GM10248 (cell line): ENCODE measurements around the gene SCAF8.

Experiments
- CTCF ChIA-PET: fragments of 300-600 bp; sonication (Branson Sonifier 250); formaldehyde crosslinking; extraction: SDS; loops from one replicate; lab custom pipeline; 2021; ENCODE audit warnings: antibody characterized with exemption; lab: Yijun Ruan, JAX
- POLR2A ChIA-PET: fragments of 350-650 bp; sonication (Branson Sonifier 250); formaldehyde crosslinking; extraction: SDS; loops from one replicate; lab custom pipeline; 2020; ENCODE audit warnings: antibody characterized with exemption; lab: Yijun Ruan, JAX
- DNase-seq: peaks from one replicate; pipeline ENCODE4 v3.0.0; 2012; ENCODE audit errors: extremely low spot score
- CTCF ChIP-seq: IDR thresholded peaks from 2 replicates; pipeline ENCODE4 v1.5.1; 2012; ENCODE audit warnings: mild to moderate bottlenecking, low read depth; ENCODE audit errors: extremely low read depth, missing control alignments, control extremely low read depth

Gene SCAF8

GRCh38 chr6:154792325-154792724 lies 59.1 kb downstream of the SCAF8 start:
- no peak for TF ChIP-seq CTCF
- ChIA-PET CTCF (no interaction called here), POLR2A (no interaction called here)
- no peak for DNase-seq

GRCh38 chr6:154792761-154793160 lies 59.5 kb downstream of the SCAF8 start:
- ChIA-PET POLR2A (no interaction called here), CTCF (no interaction called here)
- DNase-seq = no peak
- TF ChIP-seq CTCF = no peak

DNA sequence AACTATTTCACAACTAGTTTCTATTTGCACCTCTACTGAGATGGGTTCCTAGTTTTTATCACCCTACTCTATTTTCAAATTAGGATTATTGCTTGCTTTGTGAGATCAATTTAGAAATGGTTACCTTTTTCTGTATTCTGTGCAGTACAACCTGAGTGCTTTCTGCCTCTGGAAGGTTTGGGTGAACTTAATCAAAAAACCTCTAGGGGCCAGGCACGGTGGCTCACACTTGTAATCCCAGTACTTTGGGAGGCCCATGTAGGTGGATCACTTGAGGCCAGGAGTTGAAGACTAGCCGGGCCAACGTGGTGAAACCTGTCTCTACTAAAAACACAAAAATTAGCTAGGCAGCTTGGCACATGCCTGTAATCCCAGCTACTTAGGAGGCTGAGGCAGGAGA lies 63.3 kb downstream of the SCAF8 start:
- ChIA-PET POLR2A (no interaction called here), CTCF (no interaction called here)
- DNase-seq = no peak
- no peak for TF ChIP-seq CTCF

GRCh38 chr6:154797857-154798256 lies 64.6 kb downstream of the SCAF8 start:
- DNase-seq = no peak
- POLR2A ChIA-PET = no interaction called here
- CTCF ChIA-PET = no interaction called here
- TF ChIP-seq CTCF = no peak

DNA sequence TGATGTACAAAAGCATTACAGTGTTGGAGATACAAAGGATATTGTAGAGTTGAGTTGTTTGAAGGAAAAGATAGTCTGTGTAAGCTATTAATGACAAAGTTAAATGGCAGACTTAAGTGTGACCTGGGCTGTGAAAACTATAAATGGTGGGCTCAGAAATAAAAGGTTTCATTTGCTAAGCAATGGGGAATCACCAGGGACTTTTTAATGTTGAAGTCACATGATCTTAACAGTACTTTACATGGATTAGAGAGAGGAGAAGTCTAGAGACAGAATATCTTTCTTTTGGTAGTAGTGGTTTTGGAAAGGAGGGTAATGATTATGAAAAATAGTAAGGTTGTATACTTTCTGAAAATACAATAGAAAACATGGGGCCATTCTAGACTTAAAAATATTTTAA lies 67.1 kb downstream of the SCAF8 start:
- TF ChIP-seq CTCF = no peak
- POLR2A ChIA-PET = no interaction called here
- peak; percentile 22 for DNase-seq
- CTCF ChIA-PET = interaction anchor here (10.2 kb wide), 1 partner anchor 125 kb away, joined by 175 read pairs; no protein-coding TSS in a partner anchor

DNA sequence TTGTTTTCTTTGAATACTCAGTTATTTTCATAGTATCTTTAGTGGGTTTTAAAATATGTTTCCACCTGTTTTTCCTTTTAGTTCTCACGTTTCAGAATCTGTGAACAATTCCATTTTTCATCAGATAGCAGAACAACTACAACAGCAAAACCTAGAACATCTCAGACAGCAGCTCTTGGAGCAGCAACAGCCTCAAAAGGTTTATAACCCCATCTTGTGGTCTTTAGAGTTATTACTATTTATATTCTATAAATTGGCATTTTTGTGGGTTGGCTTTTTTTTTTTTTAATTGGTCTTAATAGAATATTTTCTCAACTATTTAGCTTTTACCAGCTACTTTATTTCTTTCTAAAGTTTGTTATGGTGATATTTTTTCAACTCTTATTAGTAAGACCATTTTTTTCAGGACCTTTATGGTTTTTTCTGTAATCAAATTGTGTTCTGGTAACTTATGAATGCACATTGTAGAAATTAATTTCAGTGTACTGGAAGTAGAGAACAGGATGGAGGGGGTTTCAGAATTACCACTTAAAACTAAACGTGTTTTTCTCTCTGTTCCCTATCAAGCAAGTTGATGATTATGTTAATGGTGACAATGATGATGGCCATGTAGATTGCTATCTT lies 72.2 kb downstream of the SCAF8 start:
- peak; percentile 20 for DNase-seq
- ChIA-PET POLR2A (no interaction called here), CTCF (interaction anchor here (0.8 to 10.2 kb wide), 11 partner anchors 10 to 130 kb away, joined by 3 to 175 read pairs (median 3); no protein-coding TSS in a partner anchor)
- no peak for TF ChIP-seq CTCF
